Epithelial cell of prostate (primary cell): ENCODE results near the gene PDE6B.
"Not testable (repeated sequence)": the region's sequence is repeated elsewhere in the genome, so short reads cannot be mapped to it uniquely, and the experiment has no call there.

Experiments
- DNase-seq: peaks from one replicate; pipeline ENCODE4 v3.0.0-alpha.2; 2011; ENCODE audit warnings: low read depth, low spot score
- H3K27ac ChIP-seq: fragments of 450-650 bp; 2 replicates; pipeline ENCODE4 v1.5.1; 2017; ENCODE audit warnings: mild to moderate bottlenecking

Gene PDE6B

DNA sequence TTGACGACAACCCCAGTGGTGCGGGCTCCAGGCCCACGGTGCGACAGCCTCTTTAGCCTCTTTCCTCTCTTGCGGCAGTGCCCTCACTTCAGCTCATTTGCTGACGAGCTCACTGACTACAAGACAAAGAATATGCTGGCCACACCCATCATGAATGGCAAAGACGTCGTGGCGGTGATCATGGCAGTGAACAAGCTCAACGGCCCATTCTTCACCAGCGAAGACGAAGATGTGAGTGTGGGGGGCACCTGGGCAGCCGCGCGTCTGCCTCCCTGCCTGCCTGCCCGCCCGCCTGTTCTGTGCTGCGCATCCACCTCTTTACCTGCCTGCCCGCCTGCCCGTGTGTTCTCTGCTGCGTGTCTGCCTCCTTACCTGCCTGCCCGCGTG is 9.2 kb downstream of the PDE6B start:
- DNase-seq: no peak
- no peak overlapping the region for H3K27ac ChIP-seq

DNA sequence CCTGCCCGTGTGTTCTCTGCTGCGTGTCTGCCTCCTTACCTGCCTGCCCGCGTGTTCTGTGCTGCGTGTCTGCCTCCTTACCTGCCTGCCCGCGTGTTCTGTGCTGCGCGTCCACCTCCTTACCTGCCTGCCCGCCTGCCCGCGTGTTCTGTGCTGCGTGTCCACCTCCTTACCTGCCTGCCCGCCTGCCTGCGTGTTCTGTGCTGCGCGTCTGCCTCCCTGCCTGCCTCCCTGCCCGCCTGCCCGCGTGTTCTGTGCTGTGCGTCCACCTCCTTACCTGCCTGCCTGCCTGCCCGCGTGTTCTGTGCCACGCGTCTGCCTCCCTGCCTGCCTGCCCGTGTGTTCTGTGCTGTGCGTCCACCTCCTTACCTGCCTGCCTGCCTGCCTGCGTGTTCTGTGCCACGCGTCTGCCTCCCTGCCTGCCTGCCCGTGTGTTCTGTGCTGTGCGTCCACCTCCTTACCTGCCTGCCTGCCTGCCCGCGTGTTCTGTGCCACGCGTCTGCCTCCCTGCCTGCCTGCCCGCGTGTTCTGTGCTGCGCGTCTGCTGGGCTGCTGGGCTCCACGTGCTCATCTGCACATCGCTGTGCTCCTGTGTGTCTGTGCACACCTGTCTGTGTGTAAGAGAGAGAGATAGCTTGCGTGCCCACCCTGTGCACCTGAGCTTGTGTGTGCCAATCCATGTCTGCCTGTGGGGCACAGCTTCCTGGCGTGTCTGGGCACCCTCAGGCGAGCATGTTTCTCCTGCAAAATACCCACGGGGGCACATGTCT is 9.9 kb downstream of the PDE6B start:
- not testable (repeated sequence) for DNase-seq, H3K27ac ChIP-seq

DNA sequence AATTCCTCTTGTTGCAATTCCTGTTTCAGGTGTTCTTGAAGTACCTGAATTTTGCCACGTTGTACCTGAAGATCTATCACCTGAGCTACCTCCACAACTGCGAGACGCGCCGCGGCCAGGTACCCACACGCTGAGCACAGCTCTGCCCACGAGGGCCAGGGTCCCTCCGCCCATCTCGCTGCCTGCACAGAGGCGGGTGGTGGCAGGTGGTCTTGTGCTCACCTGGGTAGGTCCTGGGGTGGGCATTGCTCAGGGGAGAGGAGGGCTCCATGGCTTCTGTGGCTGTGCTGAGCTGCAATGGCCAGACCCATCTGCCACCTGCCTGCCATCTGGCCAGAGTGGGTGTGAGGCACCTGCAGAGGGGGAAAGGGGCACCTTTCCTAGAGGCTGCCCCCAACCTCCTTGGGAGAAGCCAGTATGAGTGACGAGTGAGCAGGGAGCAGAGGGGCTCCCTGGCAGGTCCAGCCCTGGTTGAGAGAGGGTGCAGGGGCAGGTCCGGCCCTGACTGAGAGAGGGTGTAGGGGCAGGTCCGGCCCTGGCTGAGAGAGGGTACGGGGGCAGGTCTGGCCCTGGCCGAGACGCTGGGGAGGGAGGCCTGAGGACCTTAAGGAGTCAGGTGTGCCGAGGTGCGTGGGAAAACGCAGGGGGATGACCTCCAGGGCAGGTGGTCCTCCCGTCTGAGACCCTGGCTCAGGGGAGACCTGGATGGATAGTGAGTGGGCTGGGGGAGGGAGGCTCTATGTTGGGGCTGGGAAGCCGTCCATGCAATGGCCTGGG is 10.7 kb downstream of the PDE6B start:
- DNase-seq: no peak
- no peak overlapping the region for H3K27ac ChIP-seq

DNA sequence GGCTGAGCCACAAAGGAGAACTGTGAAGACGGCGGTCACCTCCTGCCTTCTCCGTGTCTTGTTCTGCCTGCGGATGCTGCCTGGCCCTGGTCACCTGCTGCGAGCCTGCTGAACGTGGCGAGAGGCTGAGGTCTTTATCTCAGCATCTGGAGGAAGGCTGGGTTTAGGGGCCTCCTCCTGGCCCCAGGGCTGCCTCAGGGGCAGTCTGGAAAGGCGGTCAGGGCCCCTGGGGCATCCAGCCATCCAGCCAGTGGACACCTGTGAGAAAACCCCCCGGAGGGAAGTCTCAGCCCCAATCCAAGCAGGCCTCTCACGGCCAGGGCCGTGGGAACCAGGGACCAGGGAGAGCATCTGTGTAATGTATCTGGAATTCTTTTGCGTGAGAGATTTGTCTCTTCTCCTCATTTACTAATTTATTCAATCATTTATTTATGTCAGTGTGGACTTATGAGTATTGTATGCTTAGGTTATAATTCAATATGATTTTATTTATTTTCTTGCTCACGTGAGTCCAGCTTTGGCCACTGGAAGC is 11.3 kb downstream of the PDE6B start:
- no peak for DNase-seq
- H3K27ac ChIP-seq: no peak overlapping the region

DNA sequence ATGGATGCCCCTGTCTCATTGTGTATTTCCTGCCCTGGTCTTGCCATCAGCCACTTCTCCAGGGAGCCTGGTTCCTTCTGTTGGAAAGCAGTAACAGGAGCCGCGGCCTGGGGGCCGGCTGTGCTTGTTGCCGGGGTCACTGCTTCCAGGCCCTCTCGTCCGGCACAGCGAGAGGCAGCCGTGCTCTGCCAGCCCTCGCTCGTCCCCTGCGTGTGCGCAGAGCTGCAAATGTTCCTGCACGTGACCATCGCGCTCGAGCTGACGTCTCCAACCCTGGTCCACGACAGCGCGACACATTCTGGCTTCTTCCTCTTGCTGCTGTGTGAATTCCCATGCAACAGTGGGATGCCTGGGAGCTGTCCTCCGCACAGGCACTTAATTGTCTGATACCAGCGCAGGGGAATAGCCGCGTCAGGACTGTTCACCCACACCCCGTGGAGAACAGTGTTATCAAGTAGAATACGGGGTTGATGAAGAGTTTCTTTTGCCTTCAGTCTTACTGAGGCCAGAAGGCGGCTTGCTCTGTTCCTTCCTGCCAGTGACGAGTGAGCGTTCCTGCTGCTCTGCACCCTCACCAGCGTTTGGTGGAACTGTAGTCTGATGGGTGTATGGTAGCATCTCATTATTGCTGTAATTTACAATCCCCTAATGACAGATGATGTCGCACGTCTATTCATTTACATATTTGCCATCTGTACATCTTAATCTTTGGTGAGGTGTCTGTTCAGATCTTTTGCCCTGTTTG is 12.3 kb downstream of the PDE6B start:
- no peak for DNase-seq
- no peak overlapping the region for H3K27ac ChIP-seq

DNA sequence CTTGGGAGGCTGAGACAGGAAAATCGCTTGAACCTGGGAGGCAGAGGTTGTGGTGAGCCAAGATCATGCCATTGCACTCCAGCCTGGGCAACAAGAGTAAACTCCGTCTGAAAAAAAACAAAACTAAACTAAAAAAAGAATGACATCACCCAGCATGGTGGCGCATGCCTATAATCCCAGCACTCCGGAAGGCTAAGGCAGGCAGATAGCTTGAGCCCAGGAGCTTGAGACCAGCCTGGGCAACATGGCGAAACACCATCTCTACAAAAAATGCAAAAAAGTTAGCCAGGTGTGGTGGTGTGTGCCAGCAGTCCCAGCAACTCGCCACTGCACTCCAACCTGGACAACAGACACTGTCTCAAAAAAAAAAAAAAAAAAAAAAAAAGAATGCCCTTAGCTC is 17.0 kb downstream of the PDE6B start:
- not testable (repeated sequence) for DNase-seq, H3K27ac ChIP-seq

DNA sequence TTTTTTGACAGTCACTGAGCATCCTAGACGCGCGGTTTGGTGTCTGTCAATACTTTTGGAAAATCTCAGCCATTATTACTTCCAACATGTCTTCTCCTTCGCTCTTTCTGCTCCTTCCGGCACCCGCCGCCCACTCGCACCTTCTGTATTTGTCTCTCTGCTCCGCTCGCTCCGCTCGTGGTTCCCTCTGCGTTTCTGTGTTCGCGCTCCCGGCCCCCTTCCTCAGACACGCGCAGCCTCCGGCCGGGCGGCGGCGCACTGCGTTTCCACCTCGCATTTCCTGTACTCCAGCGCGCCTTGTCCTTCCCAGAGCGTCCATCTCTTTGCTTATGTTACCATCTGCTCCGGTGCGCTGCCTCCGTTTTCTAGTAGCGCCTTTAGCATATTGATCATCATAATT is 21.1 kb downstream of the PDE6B start:
- no peak overlapping the region for H3K27ac ChIP-seq
- DNase-seq: no peak

DNA sequence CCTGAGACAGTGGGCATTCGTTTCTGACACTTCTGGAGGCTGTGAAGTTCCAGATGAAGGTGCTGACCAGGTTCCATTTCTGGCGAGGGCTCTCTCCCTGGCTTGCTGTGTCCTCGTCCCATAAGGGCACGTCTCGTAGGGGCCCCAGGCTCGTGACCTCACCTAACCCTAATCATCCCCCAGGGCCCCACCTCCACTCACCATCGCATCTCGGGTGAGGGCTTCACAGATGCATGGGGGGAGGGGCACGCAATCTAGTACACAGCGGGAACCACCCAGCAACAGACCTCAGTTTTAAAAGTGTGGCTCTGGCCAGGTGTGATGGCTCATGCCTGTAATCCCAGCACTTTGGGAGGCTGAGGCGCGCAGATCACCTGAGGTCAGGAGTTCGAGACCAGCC is 22.1 kb downstream of the PDE6B start:
- DNase-seq: no peak
- H3K27ac ChIP-seq: no peak overlapping the region

DNA sequence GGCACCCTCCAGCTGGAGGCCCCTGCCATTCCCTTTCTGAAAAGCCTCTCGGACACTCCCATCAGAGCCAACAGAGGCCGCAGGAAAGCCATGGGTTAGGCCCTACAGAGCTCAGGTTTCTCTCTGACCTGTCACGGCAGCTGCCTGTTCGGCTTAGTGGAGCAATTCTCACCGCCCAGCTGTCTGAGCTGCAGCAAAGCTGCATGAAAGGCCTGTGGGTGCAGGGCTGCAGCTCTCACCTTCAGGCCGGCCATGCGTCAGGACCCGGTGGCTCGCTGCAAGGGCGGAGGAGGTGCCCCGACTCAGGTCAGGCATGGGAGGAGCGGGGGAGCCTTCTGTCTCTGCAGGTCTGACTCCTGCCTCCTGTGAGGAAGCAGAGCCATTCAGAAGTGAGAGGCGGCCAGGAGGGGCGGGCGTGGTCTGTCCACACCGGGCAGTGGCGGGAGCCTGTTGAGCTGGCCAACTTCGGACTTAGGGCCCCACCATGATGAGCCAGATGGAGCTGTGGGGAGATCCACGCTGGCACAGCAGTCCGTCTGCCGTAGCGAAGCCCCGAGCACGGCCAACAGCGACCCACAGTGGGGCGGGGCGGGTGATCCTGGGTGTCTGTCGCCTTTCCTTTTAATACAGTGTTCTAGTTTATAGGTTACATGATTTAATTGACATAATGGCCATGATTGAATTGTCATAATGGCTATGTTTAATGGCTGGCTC is 23.4 kb downstream of the PDE6B start:
- DNase-seq: no peak
- H3K27ac ChIP-seq: no peak overlapping the region

DNA sequence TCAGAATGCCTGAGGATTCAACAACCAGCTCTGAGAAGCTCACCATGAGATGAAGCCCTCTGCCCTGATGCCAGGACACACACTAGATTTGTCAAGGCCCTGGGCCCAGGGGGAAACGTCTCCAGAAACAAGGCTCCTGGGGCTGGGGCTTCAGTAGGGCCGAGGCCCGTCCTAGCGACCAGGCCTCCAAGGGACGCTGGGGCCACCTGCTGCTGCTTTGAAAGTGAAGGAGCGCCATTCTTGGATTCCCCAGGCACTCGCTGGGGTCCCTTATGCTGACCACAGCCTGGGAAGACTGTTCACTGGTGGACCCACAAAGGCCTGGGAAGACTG is 23.9 kb downstream of the PDE6B start:
- no peak overlapping the region for H3K27ac ChIP-seq

DNA sequence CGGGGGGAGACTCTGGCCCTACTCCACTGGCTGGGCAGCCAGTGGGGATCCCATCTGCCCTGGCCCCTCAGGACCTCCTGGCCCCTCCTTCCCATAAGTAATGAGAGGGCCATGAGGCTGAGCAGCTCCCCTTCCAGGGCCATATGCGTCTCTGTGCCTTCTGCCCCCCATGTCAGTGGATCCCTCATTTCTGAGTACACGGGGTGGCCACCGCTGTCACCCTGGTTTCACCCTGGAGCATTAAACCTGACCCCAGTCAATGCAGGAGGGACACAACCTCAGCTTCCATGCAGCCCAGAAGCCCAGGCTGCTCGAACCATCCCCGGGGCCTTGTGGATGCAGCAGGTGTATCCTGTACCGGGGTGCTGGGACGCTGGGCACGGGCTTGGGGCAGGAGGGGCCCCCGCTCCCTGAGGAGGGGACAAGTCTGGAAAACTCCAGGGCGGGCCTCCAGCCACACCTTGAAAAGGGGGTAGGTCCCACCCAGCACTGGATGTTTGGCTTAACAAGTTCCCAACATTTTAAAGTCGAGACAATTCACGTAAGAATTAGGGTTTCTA is 24.5 kb downstream of the PDE6B start:
- H3K27ac ChIP-seq: no peak overlapping the region
- no peak for DNase-seq

More for the DNA sequence above, 23.9 kb downstream of the PDE6B start:
- DNase-seq: no peak

DNA sequence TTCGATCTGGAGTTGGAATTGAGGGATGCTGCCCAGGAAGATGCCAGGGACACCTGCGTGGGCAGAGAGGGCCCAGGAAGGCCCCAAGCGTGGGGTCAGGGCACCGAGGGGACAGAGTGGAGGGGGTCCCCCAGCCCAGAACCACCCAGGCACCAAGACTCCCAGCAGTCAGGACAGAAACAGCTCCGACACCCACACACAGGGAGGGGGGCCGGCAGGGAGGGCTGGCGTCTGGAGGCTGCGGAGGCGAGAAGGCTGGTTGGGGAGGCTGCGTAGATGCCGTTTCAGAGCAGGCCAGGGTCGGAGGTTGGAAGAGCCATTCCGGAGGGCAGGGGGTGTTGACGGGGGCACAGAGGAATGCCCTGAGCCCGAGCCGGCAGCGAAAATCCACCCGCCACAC is 25.1 kb downstream of the PDE6B start:
- no peak overlapping the region for H3K27ac ChIP-seq
- DNase-seq: no peak

DNA sequence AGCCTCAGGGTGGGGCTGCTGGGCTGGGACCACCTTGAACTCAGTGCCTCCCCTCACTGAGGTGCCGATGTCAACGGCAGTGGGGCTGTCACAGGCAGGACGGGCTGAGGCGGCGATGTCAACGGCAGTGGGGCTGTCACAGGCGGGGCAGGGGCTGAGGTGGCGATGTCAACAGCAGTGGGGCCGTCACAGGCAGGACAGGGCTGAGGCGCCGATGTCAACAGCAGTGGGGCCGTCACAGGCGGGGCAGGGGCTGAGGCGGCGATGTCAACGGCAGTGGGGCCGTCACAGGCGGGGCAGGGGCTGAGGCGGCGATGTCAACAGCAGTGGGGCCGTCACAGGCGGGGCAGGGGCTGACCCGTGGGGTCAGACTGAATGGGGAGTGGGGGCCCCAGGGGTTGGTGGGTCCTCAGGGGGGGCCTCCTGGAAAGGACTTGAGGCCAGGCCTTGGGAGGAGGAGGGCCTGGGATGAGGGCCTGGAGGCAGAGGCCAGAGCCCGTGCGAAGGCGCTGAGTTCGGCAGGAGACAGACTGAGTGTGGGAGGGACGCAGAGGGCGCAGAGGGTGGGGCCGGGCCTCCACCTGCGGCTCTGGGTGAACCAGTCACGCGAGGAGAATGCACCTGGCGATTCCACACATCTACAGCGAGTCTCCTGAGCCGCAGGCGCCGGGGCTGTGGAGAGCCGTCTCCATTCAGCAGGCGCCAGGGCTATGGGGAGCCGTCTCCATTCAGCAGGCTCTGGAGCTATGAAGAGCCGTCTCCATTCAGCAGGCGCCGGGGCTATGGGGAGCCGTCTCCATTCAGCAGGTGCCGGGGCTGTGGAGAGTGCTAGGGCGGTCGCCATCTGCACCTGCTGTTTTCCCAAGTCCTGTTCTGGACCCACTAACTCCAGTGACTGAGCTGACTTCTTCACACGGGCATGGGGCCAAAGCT is 25.8 kb downstream of the PDE6B start:
- DNase-seq: no peak
- H3K27ac ChIP-seq: no peak overlapping the region

DNA sequence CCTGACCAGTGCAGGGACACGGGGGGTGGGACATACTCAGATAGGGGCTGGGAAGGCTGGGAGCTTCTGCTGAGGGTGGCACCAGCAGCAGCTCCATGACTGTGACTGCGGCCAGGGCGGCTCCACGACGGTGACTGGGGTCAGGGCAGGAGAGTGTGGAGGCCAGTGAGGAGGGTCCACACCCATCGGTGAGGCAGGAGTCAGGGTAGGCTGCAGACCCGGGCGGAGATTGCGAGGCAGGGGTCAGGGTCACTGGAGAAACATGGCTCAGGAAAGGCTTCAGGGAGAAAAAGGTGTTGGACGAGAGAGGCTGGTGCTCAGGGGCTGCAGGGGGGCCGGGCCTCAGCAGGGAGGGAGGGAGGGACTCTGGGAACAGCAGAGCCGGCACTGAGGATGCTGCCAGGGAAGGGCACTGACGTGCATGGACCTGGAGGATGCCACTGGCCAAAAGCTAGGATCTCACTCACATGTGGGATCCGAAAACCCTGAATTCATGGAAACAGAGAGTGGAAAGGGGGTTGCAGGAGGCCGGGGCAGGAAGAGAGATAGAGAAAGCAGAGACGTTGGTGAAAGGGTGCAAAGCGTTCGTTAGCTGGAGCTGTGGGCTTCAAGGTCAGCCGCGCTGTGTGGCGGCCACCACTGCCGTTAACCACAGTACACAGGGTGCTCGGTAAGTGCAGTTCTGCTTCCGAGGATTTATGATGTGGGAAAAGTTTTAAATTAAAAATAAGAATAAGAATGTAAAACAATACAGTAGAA is 26.7 kb downstream of the PDE6B start:
- no peak overlapping the region for H3K27ac ChIP-seq
- DNase-seq: no peak

DNA sequence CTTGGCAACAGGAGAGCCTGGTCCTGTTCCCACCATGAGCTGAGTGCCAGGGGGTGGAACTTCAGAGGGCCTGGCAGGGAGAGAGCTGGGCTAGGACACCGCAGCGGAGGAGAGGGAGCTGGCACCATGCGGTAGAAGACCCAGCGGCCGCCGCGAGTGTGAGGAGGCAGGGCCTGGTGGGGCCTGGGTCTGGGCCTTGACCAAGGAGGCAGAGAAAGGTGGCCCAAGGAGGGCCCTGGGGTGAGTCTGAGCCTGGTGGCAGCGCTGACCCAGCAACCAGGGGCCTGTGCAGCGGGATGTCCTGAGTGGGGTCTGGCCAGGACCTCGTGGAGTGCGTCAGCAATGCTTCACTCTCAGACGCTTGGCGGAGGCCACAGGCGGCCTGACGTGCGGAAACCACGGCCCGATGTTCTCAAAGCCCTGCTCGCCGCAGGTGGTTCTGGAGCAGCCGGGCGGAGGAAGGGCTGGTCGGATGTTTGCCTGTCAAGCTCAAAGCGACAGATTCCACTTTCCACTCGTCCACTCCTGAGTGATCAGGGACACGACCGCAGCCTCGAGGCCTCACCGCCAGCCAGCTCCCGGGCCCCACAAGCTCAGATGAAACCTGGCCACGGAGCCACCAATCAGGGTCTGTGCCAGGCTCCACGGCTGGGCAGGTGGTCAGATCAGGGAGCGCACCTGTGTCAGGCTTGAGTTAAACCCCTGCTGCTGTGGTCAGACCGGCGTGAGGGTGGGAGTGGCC is 27.9 kb downstream of the PDE6B start:
- DNase-seq: no peak

DNA sequence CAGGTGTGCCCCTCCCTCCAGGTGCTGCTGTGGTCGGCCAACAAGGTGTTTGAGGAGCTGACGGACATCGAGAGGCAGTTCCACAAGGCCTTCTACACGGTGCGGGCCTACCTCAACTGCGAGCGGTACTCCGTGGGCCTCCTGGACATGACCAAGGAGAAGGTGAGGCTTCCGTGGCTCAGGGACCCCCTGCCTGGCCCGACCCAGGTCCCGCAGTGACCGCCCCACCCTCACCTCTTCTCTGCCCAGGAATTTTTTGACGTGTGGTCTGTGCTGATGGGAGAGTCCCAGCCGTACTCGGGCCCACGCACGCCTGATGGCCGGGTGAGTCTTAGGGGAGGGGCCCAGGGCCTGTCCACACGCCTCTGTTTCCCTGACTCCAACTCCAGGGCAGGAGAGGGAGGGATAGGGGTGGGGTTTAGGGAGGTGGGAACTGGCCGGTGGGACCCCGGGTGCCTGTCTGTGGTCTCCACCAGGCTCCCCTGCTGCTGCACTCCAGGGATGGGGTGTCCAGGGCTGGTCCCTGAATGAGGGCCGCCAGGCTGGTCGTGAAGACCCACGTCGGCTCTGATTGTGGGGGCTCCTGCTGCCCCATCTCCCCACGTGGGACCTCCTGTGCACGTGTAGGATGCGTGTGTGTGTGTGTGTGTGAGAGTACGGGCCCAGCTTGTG is 28.6 kb downstream of the PDE6B start:
- H3K27ac ChIP-seq: no peak overlapping the region
- DNase-seq: no peak

More for the DNA sequence above, 27.9 kb downstream of the PDE6B start:
- no peak overlapping the region for H3K27ac ChIP-seq

DNA sequence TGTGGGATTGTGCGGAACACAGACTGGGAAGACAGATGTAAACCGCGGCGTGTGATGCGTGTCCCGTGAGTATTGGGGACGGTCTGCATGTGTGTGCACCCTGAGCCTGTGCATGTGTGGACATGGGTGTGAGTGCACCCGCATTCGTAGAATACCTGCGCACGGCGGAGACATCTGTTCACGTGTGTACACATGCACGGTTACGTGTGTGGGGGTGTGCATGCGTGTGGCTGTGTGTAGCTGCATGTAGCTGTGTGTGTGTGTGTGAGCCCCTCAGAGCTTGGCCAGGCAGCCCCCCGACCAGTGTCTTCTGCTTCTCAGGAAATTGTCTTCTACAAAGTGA is 29.1 kb downstream of the PDE6B start:
- DNase-seq: no peak
- no peak overlapping the region for H3K27ac ChIP-seq
